Measurements from ENCODE around the gene TMEM69. TPM values are rescaled to one million over a fixed set of nuclear protein-coding genes. Genes with fewer than 3 reads are reported as not detected.

TMEM69 gene
- total and polyA plus RNA-seq, 2 of the 13 experiments (the other 11 are each of a cell fraction or from before 2014, with no cell fraction given) = 25.4 to 135 TPM

GRCh38 chr1:45686288-45687013 lies 1.5 kb upstream of the TMEM69 start, which contains the start of gene GPBP1L1:
TSS of gene GPBP1L1 (minus strand) at chr1:45686533. CDS start at chr1:45659087, 27,446 bp downstream.
- DNase-seq (ENCODE audit: low spot score) = peak; percentile 91
- FAIRE-seq = peak; percentile 58
- ATAC-seq = peak; percentile 81
- ChIA-PET CTCF (ENCODE audit: low intra/inter-chr PET ratio, low total read pairs) (no interaction called here), POLR2A (interaction anchor here (0.5 to 2.7 kb wide), 37 partner anchors 8 to 740 kb away, joined by 3 to 29 read pairs (median 4); partner anchors contain the start of genes CCDC163, IPP, MMACHC and NASP)
- no peaks in the 10 kb centered on the region for H3K9me3 ChIP-seq (ENCODE audit: low read length)
- peak within 1 kb of the TSS; percentile 83 to 98 (median 93) for H3K4me3 ChIP-seq (replicated peaks in 1 of 3; ENCODE audit: insufficient read depth in 1 of 3, low read depth in 2 of 3, low read length in 3 of 3)
- H4K20me1 ChIP-seq (ENCODE audit: insufficient read depth, low read length) = peaks cover 34% of the 10 kb centered on the region
- WGBS (ENCODE audit: low lambda C conversion rate) = 3% methylated on average over 31 of the region's 52 CpGs
- peak within 1 kb of the TSS; percentile 99 for H3K27ac ChIP-seq (ENCODE audit: extremely low read length, insufficient read depth, low read length)
- intact Hi-C loops (cut with micrococcal nuclease; ENCODE audit: unreplicated experiment) (loop anchor here (1.0 to 5.0 kb wide), 5 partner anchors 66 to 492 kb away; partner anchors contain the start of genes IPP and MAST2), in situ Hi-C loops (cut with HindIII; ENCODE audit: extremely low pct_ligation_motif_present, low pct_unique_long_range_greater_than_20kb) (loop anchor here (5.0 kb wide), 1 partner anchor 116 kb away; the partner anchor contains the start of gene MAST2)
- H3K9ac ChIP-seq (ENCODE audit: insufficient read depth, low read depth, low read length) = peak within 1 kb of the TSS; percentile 100
- no TSS peak for BruUV-seq (replicated peaks)
- H3K4me1 ChIP-seq (ENCODE audit: insufficient read depth, low read length) = peaks cover 50% of the 10 kb centered on the region
- H3K36me3 ChIP-seq (replicated peaks in 1 of 2; ENCODE audit: control insufficient read depth in 1 of 2, insufficient read depth in 2 of 2, low read length in 2 of 2) = peaks cover 0 to 11% of the 10 kb centered on the region in 2 experiments; a peak in 3 of 5 replicates
- peak within 1 kb of the TSS; percentile 99 for H3K4me2 ChIP-seq (ENCODE audit: low read depth, low read length)
- H3K27me3 ChIP-seq (ENCODE audit: control insufficient read depth in 1 of 2, insufficient read depth in 2 of 2, low read length in 2 of 2) = peaks cover 0 to 5% of the 10 kb centered on the region in 2 experiments; a peak in 2 of 5 replicates
- H2AFZ ChIP-seq (ENCODE audit: low read length) = peak within 1 kb of the TSS; percentile 89
- H3K79me2 ChIP-seq (ENCODE audit: insufficient read depth, low read length) = peaks cover 78% of the 10 kb centered on the region
- TF ChIP-seq ZMYM4 (CRISPR knock-in tag; IDR thresholded peaks at IDR 0.05) (peak; percentile 35), ZNF354B (CRISPR knock-in tag; IDR thresholded peaks at IDR 0.05) (peak; percentile 86; the same call in 1 of the 2 replicates), TARDBP (CRISPR knock-in tag; IDR thresholded peaks at IDR 0.05) (peak; percentile 72; the same call in 1 of the 2 replicates), ZNF224 (CRISPR knock-in tag; IDR thresholded peaks at IDR 0.05) (0 out of 2 replicates have a peak, but pooled peaks have one; percentile 36), ZNF747 (CRISPR knock-in tag; IDR thresholded peaks at IDR 0.05; ENCODE audit: borderline replicate concordance) (peak; percentile 73), TBX2 (CRISPR knock-in tag; IDR thresholded peaks at IDR 0.05; ENCODE audit: borderline replicate concordance) (peak; percentile 50; the same call in 1 of the 2 replicates), NRL (CRISPR knock-in tag; IDR thresholded peaks at IDR 0.05; ENCODE audit: borderline replicate concordance) (peak; percentile 78), ZNF569 (CRISPR knock-in tag; IDR thresholded peaks at IDR 0.05; ENCODE audit: borderline replicate concordance) (no peak), ZNF232 (CRISPR knock-in tag; IDR thresholded peaks at IDR 0.05; ENCODE audit: borderline replicate concordance) (no peak), ZNF546 (CRISPR knock-in tag; conservative IDR thresholded peaks at IDR 0.05) (0 out of 2 replicates have a peak, but pooled peaks have one; percentile 35), AGO2 (optimal IDR thresholded peaks at IDR 0.05; ENCODE audit: low read depth, low read length) (peak; percentile 77), TEF (CRISPR knock-in tag; IDR thresholded peaks at IDR 0.05) (peak; percentile 12; the same call in 1 of the 2 replicates), FOXK2 (IDR thresholded peaks at IDR 0.05) (0 out of 2 replicates have a peak, but pooled peaks have one; percentile 22), ZNF20 (CRISPR knock-in tag; IDR thresholded peaks at IDR 0.05) (0 out of 2 replicates have a peak, but pooled peaks have one; percentile 73), SALL1 (CRISPR knock-in tag; IDR thresholded peaks at IDR 0.05) (peak; percentile 49; the same call in 1 of the 2 replicates), CENPBD1 (CRISPR knock-in tag; IDR thresholded peaks at IDR 0.05; ENCODE audit: borderline replicate concordance, low read depth) (no peak), HNRNPL (IDR thresholded peaks at IDR 0.05; ENCODE audit: low read depth, low read length) (peak; percentile 45; the same call in 1 of the 2 replicates), ZNF724P (CRISPR knock-in tag; IDR thresholded peaks at IDR 0.05; ENCODE audit: borderline replicate concordance) (0 out of 2 replicates have a peak, but pooled peaks have one; percentile 49), ZNF34 (CRISPR knock-in tag; IDR thresholded peaks at IDR 0.05; ENCODE audit: borderline replicate concordance) (peak; percentile 86; the same call in 1 of the 2 replicates), RAD21 (CRISPR knock-in tag; IDR thresholded peaks at IDR 0.05) (0 out of 2 replicates have a peak, but pooled peaks have one; percentile 42), FOXA1 (IDR thresholded peaks at IDR 0.05) (no peak), FOXA1 (CRISPR knock-in tag; IDR thresholded peaks at IDR 0.05) (no peak), MXD3 (CRISPR knock-in tag; IDR thresholded peaks at IDR 0.05) (0 out of 2 replicates have a peak, but pooled peaks have one; percentile 16)

Data from HepG2 (cell line).